GM19463 (cell line): Measurements from ENCODE around the gene RNLS.
A peak's percentile ranks its signal among the peaks of the same experiment; 100 is the strongest.

Experiments used
- ATAC-seq: cut with Tn5 transposase; IDR thresholded peaks from one replicate; pipeline ENCODE4 v1.9.1; 2021; ENCODE audit warnings: mild to moderate bottlenecking, moderate library complexity; ENCODE audit not compliant: unreplicated experiment

Gene RNLS

GRCh38 chr10:88270871-88271713, 312.0 kb downstream of the RNLS start:
- ATAC-seq: peak; percentile 82

DNA sequence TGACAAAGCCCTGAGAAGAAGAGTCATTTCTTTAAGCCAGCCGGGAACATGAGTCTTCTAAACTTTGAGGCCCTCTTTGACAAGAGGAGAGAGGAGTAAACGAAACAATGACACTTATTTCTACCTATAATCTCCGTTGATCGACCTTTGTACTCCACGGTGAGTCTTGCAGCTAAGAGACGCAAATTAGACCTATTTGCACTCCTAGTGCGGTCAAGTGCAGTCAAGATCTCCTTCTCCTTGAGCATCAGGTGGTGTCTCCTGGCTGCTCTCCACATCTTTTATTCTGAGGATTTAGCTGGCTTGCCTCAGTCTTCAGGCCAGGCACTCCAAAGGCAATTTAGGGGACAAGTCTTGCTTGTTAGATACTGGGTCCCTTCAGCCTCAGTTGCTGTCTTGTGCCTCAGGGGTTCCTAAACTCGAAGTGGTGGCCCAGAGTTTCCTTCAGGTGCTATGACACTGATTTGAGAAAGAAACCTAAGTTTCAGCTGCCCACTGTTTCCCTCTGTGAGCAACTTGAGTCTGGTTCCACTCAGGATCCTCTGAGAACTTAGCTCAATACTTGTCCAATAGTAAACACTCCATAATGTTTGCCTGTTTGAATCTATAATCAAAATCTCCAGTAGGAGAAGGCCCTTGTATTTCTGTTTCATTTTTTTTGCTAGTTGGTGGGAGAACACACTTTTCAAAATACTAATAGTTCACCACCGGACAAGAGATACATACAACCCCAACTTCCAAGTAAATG, 312.9 kb downstream of the RNLS start:
- no peak for ATAC-seq

DNA sequence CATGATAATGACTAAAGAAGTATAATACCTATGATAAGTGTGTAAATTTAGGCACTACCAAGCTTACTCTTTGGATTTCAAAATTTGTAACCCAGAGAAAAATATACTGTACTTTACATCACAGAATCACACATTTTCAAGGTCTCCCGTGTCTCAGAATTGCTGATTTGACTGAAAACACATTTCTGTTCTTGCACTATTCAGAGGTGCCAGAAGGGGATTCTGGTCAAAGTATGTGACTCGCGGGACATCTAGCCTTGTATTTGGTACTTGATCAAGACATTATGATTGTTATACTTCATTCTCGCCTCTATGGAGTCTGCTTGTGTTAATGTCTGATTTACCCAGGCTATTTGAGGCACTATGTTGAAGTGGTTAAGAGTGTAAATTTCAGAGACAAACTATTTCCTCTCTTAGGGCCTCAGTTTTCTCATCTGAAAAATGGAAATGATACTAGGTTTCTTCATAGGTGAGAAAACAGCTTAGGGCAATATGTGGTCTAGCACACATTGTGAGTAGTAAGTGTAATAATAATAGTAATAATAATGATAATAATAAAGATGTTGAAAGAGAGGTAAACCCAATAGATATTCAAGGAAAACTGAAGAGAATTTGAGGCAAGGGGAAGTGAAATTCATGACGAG, 320.4 kb downstream of the RNLS start:
- ATAC-seq: no peak

- no peak for ATAC-seq
Measured at GRCh38 chr10:88261152-88261551, 322.0 kb downstream of the RNLS start.

- ATAC-seq: no peak
Measured at GRCh38 chr10:88260329-88261051, 322.6 kb downstream of the RNLS start.

GRCh38 chr10:88259381-88259780, 323.7 kb downstream of the RNLS start:
- ATAC-seq: no peak

DNA sequence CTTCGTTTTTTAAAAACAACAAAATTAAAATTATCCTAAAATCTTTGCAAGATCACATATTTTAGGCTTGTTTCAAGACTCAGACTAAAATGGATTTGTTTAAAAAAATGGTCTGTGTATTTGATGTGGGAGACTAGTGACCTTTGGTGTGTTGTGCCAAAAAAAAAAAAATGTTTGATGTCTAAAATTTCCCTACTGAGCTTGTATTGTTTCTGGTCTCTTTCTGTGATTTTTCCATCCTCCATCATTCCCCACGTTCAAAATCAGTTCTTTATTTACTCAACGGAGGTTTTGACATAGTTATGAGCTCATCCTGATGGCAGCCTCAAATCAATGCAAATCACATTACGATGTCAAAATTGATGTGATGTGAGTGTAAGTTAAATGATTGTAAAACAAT, 326.2 kb downstream of the RNLS start:
- no peak for ATAC-seq

DNA sequence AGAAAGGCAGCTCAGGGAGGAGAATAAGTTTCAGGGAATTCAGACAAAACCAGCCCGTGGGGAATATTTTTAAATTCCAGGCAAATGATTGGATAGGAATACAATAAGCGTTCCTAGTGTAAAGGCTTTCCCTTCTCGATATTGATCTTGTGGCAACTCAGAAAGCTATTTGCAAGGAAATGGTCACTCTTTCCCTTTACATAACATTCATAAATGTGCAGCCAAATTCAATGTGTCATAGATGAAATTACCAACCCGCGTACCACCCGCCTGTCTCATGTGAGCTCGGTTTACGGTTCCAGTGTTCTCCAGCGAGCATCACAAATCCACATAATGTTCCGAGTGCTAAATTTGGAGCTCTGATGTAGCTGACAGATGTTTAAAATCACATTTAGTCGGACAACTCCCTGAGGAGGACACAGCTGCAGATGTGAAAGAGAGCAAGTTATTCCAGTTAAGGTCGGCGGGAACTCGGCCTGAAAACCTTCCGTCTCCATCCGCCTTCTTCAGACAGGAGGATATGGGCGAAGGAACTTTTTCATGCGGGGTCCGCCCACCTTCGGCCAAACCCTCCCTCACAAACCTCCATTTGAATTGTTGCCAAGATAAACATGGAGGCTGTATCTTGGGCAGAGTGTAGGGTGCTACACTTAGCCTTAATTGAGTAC, 327.0 kb downstream of the RNLS start:
- ATAC-seq: no peak

- peak; percentile 66 for ATAC-seq
Measured at GRCh38 chr10:88254091-88254490, 329.0 kb downstream of the RNLS start.

DNA sequence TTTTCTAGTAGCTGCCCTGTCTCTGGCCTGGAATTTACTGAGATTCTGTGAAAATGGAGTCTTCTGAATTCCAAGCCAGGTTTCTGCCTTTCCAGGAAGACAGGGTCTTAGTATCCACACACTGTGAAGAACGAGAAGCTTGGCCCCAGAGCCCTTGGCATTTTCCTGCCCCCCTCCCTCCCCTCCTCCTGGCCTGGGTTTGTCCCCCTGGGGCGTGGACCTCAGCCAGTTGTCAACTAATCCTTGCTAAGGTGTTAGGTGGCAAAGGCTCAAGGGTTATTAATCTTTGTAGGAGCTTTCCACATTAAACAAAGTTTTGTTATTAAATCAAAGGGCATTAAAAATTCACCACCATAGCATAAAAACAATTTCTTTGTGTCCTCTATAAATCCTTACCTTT, 329.5 kb downstream of the RNLS start:
- no peak for ATAC-seq

- no peak for ATAC-seq
Measured at GRCh38 chr10:88253128-88253527, 330.0 kb downstream of the RNLS start.

GRCh38 chr10:88249450-88249849, 333.7 kb downstream of the RNLS start:
- ATAC-seq: no peak

DNA sequence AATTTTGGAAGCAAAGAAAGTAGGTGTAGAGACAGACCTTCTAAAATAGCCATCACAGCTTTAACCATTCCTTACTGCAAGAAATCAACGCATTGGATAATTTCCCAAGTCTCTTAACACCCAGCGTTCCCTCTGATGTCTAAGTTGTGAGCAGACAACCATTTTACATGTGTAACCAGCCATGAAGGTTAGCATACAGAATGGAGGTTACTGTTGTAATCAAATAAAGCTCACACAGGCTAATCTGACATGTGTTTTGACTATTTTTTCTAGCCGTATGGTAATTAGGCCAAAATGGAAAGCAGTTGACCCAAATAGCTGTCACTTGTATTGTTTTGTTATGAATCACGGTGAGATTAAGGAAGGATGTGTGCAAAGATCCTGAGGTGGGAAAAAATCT, 336.4 kb downstream of the RNLS start:
- ATAC-seq: no peak

DNA sequence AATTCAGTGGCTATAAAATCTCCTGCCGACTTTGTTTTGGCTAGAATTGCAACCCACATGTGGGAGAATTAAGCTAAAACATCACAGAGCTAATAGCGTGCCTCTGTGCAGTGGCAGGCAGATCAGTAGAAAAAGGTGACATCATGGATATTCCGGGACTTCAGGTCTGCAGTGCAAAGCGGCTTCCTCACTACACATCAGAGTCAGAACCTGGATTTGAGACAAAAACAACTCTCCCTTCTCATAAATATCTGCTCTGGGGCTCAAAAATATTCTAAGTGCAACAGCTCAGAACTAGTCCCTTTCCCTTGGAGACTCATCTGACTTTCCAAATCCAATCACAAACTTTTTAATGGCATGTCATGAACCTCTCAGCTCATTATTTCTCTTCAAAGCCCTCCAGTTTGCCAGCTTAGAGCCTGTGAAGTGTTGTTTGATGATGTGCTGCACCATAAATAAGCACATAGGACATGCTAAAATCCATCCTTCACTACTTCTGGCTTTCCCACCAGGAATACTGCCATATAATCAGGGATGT, 337.1 kb downstream of the RNLS start:
- no peak for ATAC-seq

- ATAC-seq: no peak
Measured at GRCh38 chr10:88244781-88245625, 338.1 kb downstream of the RNLS start.

GRCh38 chr10:88243836-88244730, 339.0 kb downstream of the RNLS start:
- ATAC-seq: no peak

DNA sequence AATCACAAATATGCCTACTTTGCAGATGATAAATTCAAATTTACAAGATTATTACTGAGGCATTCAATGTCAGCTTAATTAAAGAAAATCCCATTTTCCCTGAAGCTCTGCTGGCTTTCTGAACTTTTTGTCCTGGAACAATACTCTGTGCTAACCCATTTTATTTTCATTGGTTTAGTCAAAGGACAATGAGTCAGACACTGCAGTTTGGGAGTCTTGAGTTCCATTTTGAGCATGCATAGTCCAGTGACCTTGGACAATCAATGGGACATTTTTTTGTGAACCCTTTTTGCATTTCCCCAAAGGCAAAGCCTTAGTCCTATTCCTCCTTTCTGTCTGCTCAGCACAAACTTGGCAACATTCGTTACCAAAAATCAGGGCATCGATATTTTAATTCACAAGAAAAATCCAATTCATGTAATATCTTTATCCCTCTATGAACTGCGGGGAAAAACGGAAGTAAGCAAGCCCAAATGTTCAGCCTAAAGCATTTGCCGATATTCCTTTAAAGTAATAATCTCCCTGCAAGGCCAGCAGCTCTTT, 339.8 kb downstream of the RNLS start:
- no peak for ATAC-seq

DNA sequence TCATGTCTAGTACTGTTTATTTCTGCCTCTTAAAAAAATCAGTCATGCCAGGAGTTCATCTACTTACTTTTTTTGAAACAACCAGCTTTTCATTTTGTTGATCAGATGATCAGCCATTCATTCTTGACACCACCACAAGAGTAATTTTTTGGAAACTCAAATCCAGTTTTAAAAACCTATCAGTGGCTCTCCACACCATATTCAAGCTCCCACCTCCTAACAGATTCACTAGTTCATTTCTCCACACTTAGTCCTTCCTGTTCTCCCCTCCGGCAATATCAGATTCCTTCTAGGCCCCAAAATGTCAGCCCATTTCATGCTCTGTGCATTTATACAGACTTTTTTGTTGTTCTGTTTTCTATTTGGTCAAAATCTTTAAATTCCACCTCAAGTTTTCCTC, 341.6 kb downstream of the RNLS start:
- ATAC-seq: no peak
